ENCODE data around the gene EPHB1.

EPHB1 gene

GRCh38 chr3:134808835-134809234 lies 13.8 kb downstream of the EPHB1 start:
- peaks cover 3 to 8% of the 10 kb centered on the region in 2 donors for H3K36me3 Mint-ChIP-seq
- H3K4me1 Mint-ChIP-seq: peaks cover 6 to 10% of the 10 kb centered on the region in 2 donors
- H3K27me3 Mint-ChIP-seq: peaks cover 12 to 23% of the 10 kb centered on the region in 2 donors
- peaks cover 0 to 4% of the 10 kb centered on the region in 2 donors for H3K9me3 Mint-ChIP-seq
- no peak overlapping the region for H3K4me3 Mint-ChIP-seq
- no peak for ATAC-seq (replicated peaks)
- no peak overlapping the region for H3K27ac Mint-ChIP-seq
- DNase-seq: no peak

- H3K4me1 Mint-ChIP-seq: peaks cover 6 to 10% of the 10 kb centered on the region in 2 donors
- peaks cover 0 to 2% of the 10 kb centered on the region in 2 donors for H3K9me3 Mint-ChIP-seq
- no peak overlapping the region for H3K4me3 Mint-ChIP-seq
- DNase-seq (no peak), ATAC-seq (replicated peaks) (no peak)
- H3K36me3 Mint-ChIP-seq: peaks cover 2 to 6% of the 10 kb centered on the region in 2 donors
- H3K27me3 Mint-ChIP-seq: peaks cover 15 to 19% of the 10 kb centered on the region in 2 donors
- peak overlapping the region; percentile 15 for H3K27ac Mint-ChIP-seq
These were observed 14.5 kb downstream of the EPHB1 start for GRCh38 chr3:134809427-134810051.

- peaks cover 12 to 16% of the 10 kb centered on the region in 2 donors for H3K27me3 Mint-ChIP-seq
These were observed 15.0 kb downstream of the EPHB1 start for GRCh38 chr3:134810052-134810435.

GRCh38 chr3:134810850-134811249 lies 15.8 kb downstream of the EPHB1 start:
- no peaks in the 10 kb centered on the region for H3K36me3 Mint-ChIP-seq
- DNase-seq (no peak), ATAC-seq (replicated peaks) (no peak)
- H3K9me3 Mint-ChIP-seq: no peaks in the 10 kb centered on the region
- no peak overlapping the region for H3K4me3 Mint-ChIP-seq
- H3K27ac Mint-ChIP-seq: no peak overlapping the region
- H3K4me1 Mint-ChIP-seq: peaks cover 6 to 7% of the 10 kb centered on the region in 2 donors
- H3K27me3 Mint-ChIP-seq: peaks cover 12 to 16% of the 10 kb centered on the region in 2 donors

More at GRCh38 chr3:134810052-134810435, 15.0 kb downstream of the EPHB1 start:
- H3K27ac Mint-ChIP-seq: peak overlapping the region; percentile 15
- H3K4me3 Mint-ChIP-seq: no peak overlapping the region
- peaks cover 0 to 5% of the 10 kb centered on the region in 2 donors for H3K36me3 Mint-ChIP-seq
- DNase-seq (no peak), ATAC-seq (replicated peaks) (peak; percentile 57 to 66)
- H3K9me3 Mint-ChIP-seq: no peaks in the 10 kb centered on the region
- peaks cover 6 to 10% of the 10 kb centered on the region in 2 donors for H3K4me1 Mint-ChIP-seq

DNA sequence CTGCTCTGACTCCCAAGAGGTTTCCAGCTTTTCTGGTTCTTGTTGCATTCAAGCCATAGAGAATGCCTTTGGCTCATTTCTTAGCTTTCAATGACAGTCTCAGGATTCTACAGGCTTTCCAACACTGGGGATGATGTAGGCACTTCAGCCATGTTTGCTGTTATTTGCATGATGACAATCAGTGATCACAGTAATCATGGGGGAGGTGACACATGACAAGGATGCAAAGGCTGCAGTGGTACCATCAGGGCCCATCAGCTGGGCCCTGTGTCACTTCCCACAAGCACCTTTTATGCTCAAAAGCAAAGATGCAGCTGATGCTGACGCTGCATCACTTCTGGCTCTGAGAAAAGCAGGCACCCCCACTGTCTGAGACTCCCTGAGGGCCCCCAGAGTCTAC lies 18.6 kb downstream of the EPHB1 start:
- peaks cover 4 to 6% of the 10 kb centered on the region in 2 donors for H3K4me1 Mint-ChIP-seq
- DNase-seq (no peak), ATAC-seq (replicated peaks) (no peak)
- no peak overlapping the region for H3K4me3 Mint-ChIP-seq
- no peaks in the 10 kb centered on the region for H3K9me3 Mint-ChIP-seq
- no peak overlapping the region for H3K27ac Mint-ChIP-seq
- H3K36me3 Mint-ChIP-seq: no peaks in the 10 kb centered on the region
- peaks cover 4 to 5% of the 10 kb centered on the region in 2 donors for H3K27me3 Mint-ChIP-seq

GRCh38 chr3:134815519-134815918 lies 20.5 kb downstream of the EPHB1 start:
- no peaks in the 10 kb centered on the region for H3K9me3 Mint-ChIP-seq
- no peak for ATAC-seq (replicated peaks)
- no peaks in the 10 kb centered on the region for H3K36me3 Mint-ChIP-seq
- no peak overlapping the region for H3K4me3 Mint-ChIP-seq
- DNase-seq: no peak
- H3K4me1 Mint-ChIP-seq: no peaks in the 10 kb centered on the region
- peaks cover 7 to 13% of the 10 kb centered on the region in 2 donors for H3K27me3 Mint-ChIP-seq
- H3K27ac Mint-ChIP-seq: no peak overlapping the region

DNA sequence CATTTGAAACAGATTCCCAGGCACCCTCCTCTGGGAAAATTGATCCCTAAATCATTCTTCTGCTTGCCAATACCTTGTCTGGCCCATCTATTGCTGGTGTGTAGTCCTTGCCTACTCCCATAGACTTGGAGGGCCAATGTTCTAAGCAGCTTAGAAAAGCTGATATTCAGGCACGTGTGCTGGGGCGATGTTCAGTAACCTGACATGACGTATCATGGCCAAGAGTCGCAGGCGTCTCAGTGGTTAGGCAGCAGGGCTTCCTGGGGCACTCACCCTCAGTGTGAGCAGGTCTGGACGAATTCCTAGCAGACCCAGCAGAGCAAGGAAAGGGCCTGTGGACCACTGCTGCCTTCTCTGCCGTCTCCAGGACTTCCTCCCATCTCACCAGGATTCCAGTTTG lies 21.6 kb downstream of the EPHB1 start:
- no peak for DNase-seq
- H3K27ac Mint-ChIP-seq: no peak overlapping the region
- no peak for ATAC-seq (replicated peaks)
- no peaks in the 10 kb centered on the region for H3K4me1 Mint-ChIP-seq
- no peaks in the 10 kb centered on the region for H3K9me3 Mint-ChIP-seq
- H3K27me3 Mint-ChIP-seq: peaks cover 7 to 13% of the 10 kb centered on the region in 2 donors
- no peak overlapping the region for H3K4me3 Mint-ChIP-seq
- H3K36me3 Mint-ChIP-seq: no peaks in the 10 kb centered on the region

DNA sequence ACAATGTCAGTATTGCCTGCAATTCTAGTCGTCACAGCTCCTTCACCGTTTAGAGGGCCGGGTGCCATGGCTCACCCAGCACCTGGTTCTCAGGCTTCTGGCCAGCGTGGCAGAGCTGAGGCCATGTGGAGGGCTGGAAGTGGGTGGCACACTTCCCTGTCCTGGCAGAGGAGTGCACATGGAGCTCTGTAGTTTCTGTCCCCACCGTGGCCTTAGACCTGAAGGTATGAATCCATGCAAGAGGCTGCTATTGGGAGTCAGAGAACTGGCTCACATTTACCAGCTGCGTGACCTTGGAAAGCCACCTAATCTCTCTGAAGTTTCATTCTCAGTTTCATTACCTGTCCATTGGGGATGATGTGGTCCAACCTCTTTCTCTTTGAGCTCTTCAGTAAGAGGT lies 22.2 kb downstream of the EPHB1 start:
- H3K36me3 Mint-ChIP-seq: no peaks in the 10 kb centered on the region
- DNase-seq: no peak
- H3K4me1 Mint-ChIP-seq: no peaks in the 10 kb centered on the region
- H3K4me3 Mint-ChIP-seq: no peak overlapping the region
- H3K27ac Mint-ChIP-seq: no peak overlapping the region
- H3K27me3 Mint-ChIP-seq: peaks cover 7 to 13% of the 10 kb centered on the region in 2 donors
- ATAC-seq (replicated peaks): no peak
- H3K9me3 Mint-ChIP-seq: no peaks in the 10 kb centered on the region

DNA sequence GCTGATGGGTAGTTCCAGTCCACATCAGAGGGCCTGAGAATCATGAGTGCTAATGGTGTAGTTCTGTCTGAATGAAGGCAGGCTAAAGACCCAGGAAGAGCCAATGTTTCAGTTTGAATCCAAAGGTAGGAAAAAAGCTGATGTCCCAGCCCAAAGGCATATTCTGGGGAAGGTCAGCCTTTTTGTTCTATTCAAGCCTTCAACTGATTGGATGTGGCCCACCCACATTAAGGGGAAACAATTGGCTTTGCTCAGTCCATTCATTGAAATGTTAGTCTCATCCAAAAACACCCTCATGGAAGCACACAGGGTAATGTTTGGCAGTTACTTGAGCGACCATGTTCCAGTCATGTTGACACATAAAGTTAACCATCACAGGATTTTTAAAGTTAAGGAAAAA lies 25.9 kb downstream of the EPHB1 start:
- H3K36me3 Mint-ChIP-seq: no peaks in the 10 kb centered on the region
- no peak overlapping the region for H3K27ac Mint-ChIP-seq
- no peak for DNase-seq
- H3K4me1 Mint-ChIP-seq: no peaks in the 10 kb centered on the region
- no peak overlapping the region for H3K4me3 Mint-ChIP-seq
- no peak for ATAC-seq (replicated peaks)
- peaks cover 7 to 8% of the 10 kb centered on the region in 2 donors for H3K27me3 Mint-ChIP-seq
- no peaks in the 10 kb centered on the region for H3K9me3 Mint-ChIP-seq

DNA sequence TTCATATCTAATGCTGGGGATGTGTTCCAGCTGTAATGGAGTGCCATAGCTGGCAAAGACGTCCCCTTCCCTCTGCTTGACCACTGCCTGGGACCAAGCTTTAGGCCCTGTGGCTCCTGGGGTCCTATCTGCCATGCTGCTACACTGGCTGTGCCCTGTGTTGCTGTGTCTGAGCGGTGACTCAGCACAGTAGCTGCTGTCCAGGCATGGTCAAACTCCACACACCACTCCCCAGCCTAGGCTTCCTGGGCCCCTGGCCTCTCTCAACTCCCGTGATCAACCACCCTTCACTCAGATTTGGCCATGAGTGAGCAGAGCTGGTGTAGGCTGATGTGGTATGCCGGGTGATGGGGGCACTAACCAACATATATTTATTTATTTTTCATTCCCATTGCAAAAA lies 27.0 kb downstream of the EPHB1 start:
- Mint-ChIP-seq H3K27ac (no peak overlapping the region), H3K9me3 (no peaks in the 10 kb centered on the region), H3K36me3 (no peaks in the 10 kb centered on the region), H3K27me3 (peaks cover 8% of the 10 kb centered on the region in 2 donors), H3K4me1 (no peaks in the 10 kb centered on the region), H3K4me3 (no peak overlapping the region)
- no peak for ATAC-seq (replicated peaks)
- DNase-seq: no peak

DNA sequence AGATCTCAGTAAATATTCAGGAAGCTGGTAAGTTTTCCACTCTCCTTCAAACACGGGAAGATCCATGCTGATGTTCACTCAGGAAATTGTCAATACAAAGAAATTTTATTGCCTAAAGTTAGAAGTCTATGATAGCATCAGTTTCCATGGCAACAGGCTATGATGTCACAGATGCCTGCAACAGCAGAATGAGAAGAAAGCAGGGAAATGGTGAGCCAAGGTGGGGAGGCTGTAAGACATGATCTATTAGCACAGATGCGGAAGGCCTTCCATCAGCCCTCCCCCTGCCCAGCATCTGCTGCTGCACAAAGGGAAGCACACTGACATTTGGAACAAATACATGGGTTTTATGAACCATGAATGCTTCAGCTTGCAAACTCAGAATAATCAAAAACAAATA lies 28.6 kb downstream of the EPHB1 start:
- peaks cover 8 to 9% of the 10 kb centered on the region in 2 donors for H3K27me3 Mint-ChIP-seq
- ATAC-seq (replicated peaks) (no peak), DNase-seq (no peak)
- H3K4me1 Mint-ChIP-seq: no peaks in the 10 kb centered on the region
- no peaks in the 10 kb centered on the region for H3K9me3 Mint-ChIP-seq
- no peaks in the 10 kb centered on the region for H3K36me3 Mint-ChIP-seq
- no peak overlapping the region for H3K27ac Mint-ChIP-seq
- no peak overlapping the region for H3K4me3 Mint-ChIP-seq

DNA sequence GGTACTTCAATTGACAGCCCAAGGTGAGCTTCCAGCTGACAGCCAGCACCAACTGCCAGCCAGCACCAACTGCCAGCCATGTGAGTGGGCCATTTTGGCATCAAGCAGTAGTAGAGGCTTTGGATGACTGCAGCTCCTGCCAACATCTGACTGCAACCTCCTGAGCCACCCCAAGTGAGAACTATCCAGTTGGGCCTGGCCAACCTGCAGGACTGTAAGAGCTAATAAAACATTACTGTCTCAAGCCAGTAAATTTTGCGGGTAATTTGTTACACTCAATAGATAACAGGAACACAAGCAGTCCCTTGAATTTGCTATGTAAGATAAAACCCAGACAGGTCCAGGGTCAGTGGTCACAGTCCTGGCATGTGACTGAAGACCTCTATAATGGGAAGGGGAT lies 29.7 kb downstream of the EPHB1 start:
- no peaks in the 10 kb centered on the region for H3K9me3 Mint-ChIP-seq
- H3K27ac Mint-ChIP-seq: no peak overlapping the region
- ATAC-seq (replicated peaks) (no peak), DNase-seq (no peak)
- H3K4me3 Mint-ChIP-seq: no peak overlapping the region
- peaks cover 5 to 7% of the 10 kb centered on the region in 2 donors for H3K27me3 Mint-ChIP-seq
- H3K36me3 Mint-ChIP-seq: no peaks in the 10 kb centered on the region
- no peaks in the 10 kb centered on the region for H3K4me1 Mint-ChIP-seq

DNA sequence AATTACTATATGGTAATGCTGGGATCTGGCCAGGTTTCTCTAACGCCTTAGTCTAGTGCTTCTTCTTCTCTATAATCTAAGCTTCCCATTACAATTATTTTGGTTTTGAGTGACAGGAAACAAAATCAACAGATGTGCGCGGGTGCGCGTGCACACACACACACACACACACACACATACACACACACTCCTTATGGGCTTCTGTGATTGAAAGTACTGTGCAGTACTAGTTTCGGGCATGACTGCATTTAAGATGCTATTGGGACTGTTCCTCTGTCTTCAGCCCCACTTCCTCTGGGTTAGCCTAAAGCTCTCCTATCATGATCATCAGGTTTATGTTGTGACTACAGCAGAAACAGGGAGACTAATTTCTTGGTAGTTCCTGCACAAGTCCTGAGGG lies 32.2 kb downstream of the EPHB1 start:
- Mint-ChIP-seq H3K36me3 (no peaks in the 10 kb centered on the region), H3K4me1 (no peaks in the 10 kb centered on the region), H3K27ac (no peak overlapping the region), H3K27me3 (peaks cover 4 to 16% of the 10 kb centered on the region in 2 donors), H3K4me3 (no peak overlapping the region), H3K9me3 (no peaks in the 10 kb centered on the region)
- DNase-seq (no peak), ATAC-seq (replicated peaks) (no peak)

GRCh38 chr3:134829721-134830120 lies 34.7 kb downstream of the EPHB1 start:
- Mint-ChIP-seq H3K4me3 (no peak overlapping the region), H3K27me3 (peaks cover 9 to 32% of the 10 kb centered on the region in 2 donors), H3K36me3 (no peaks in the 10 kb centered on the region), H3K4me1 (peaks cover 2 to 8% of the 10 kb centered on the region in 2 donors), H3K9me3 (no peaks in the 10 kb centered on the region), H3K27ac (no peak overlapping the region)
- no peak for ATAC-seq (replicated peaks)
- no peak for DNase-seq

GRCh38 chr3:134832585-134832984 lies 37.5 kb downstream of the EPHB1 start:
- no peaks in the 10 kb centered on the region for H3K36me3 Mint-ChIP-seq
- ATAC-seq (replicated peaks) (no peak), DNase-seq (no peak)
- no peak overlapping the region for H3K4me3 Mint-ChIP-seq
- H3K27me3 Mint-ChIP-seq: peaks cover 9 to 37% of the 10 kb centered on the region in 2 donors
- no peak overlapping the region for H3K27ac Mint-ChIP-seq
- H3K4me1 Mint-ChIP-seq: peaks cover 2 to 8% of the 10 kb centered on the region in 2 donors
- H3K9me3 Mint-ChIP-seq: no peaks in the 10 kb centered on the region
